Measurements from ENCODE around the gene HOXB8. TPM values are rescaled to one million over a fixed set of nuclear protein-coding genes. Genes with fewer than 3 reads are reported as not detected.

HOXB8 gene
- total and polyA plus RNA-seq, 10 of the 15 experiments (the other 5 are each of a cell fraction or from before 2014, with no cell fraction given), result 0.21 TPM; not detected in 9

DNA sequence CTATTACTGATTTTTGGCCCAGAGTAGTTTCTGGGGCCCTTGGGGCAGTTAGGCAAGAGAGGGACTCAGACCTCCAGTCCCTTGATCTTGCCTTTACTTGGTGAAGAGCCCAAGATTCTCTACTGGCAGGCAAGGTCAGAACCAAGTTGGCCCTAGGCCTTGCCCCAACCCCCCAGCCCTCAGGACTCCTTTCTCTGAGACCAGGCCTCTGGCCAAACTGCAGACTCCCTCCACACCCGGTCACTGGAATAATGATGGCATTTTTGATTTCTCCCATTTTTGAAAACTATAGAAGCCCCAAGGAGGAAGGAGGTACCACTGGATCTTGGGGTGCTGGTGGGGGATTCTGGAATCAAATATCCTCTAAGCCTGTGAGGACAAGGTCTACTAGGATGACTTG, 29.1 kb upstream of the HOXB8 start:
- ChIA-PET RAD21 (ENCODE audit: unreplicated experiment) (no interaction called here), CTCF (interaction anchor here (0.6 to 1.0 kb wide), 4 partner anchors 8 to 241 kb away, joined by 3 to 5 read pairs (median 4); no protein-coding TSS in a partner anchor), SMC1A (ENCODE audit: uncharacterized antibody, unreplicated experiment) (no interaction called here), POLR2A (no interaction called here)
- BruUV-seq (replicated peaks), result no TSS peak
- Histone ChIP-seq H4K20me1 (ENCODE audit: control insufficient read depth, insufficient read depth) (no peaks in the 10 kb centered on the region), H3K79me2 (ENCODE audit: control insufficient read depth, insufficient read depth, low read length) (no peaks in the 10 kb centered on the region), H3K4me2 (ENCODE audit: control insufficient read depth, insufficient read depth) (no peak overlapping the region), H3K4me1 (ENCODE audit: control insufficient read depth, insufficient read depth, low read length) (peaks cover 7% of the 10 kb centered on the region), H3K9ac (ENCODE audit: control insufficient read depth, insufficient read depth, low read length) (no peak overlapping the region), H3K36me3 (ENCODE audit: control insufficient read depth in 2 of 2, insufficient read depth in 2 of 2, low read length in 1 of 2) (no peaks in the 10 kb centered on the region), H3K27me3 (replicated peaks in 1 of 2; ENCODE audit: control insufficient read depth in 2 of 2, insufficient read depth in 2 of 2, low read length in 1 of 2) (peaks cover 9 to 19% of the 10 kb centered on the region in 2 experiments), H2AFZ (ENCODE audit: control insufficient read depth, low read depth, low read length) (no peak overlapping the region), H3K9me3 (replicated peaks; ENCODE audit: control insufficient read depth, insufficient read depth, low read length) (no peaks in the 10 kb centered on the region), H3K4me3 (no peak overlapping the region), H3K27ac (ENCODE audit: control insufficient read depth, insufficient read depth) (no peak overlapping the region)
- 60% methylated on average over 1 of the region's 1 CpG for WGBS (ENCODE audit: insufficient coverage, insufficient replicate concordance, low lambda C conversion rate, missing lambda C conversion rate)
- TF ChIP-seq, protein P1, sequence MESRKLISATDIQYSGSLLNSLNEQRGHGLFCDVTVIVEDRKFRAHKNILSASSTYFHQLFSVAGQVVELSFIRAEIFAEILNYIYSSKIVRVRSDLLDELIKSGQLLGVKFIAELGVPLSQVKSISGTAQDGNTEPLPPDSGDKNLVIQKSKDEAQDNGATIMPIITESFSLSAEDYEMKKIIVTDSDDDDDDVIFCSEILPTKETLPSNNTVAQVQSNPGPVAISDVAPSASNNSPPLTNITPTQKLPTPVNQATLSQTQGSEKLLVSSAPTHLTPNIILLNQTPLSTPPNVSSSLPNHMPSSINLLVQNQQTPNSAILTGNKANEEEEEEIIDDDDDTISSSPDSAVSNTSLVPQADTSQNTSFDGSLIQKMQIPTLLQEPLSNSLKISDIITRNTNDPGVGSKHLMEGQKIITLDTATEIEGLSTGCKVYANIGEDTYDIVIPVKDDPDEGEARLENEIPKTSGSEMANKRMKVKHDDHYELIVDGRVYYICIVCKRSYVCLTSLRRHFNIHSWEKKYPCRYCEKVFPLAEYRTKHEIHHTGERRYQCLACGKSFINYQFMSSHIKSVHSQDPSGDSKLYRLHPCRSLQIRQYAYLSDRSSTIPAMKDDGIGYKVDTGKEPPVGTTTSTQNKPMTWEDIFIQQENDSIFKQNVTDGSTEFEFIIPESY (IDR thresholded peaks at IDR 0.05), result no peak
- no peak for TF ChIP-seq ATF2 (IDR thresholded peaks at IDR 0.05; ENCODE audit: low read length)
- no peak for TF ChIP-seq BHLHE40 (IDR thresholded peaks at IDR 0.05; ENCODE audit: borderline replicate concordance in 1 of 2, low read depth in 2 of 2, low read length in 1 of 2)
- TF ChIP-seq DPF2 (IDR thresholded peaks at IDR 0.05), result no peak
- no peak for TF ChIP-seq GABPA (IDR thresholded peaks at IDR 0.05; ENCODE audit: low read depth)
- no peak for TF ChIP-seq IRF4 (IDR thresholded peaks at IDR 0.05; ENCODE audit: low read depth, low read length)
- TF ChIP-seq EED (IDR thresholded peaks at IDR 0.05; ENCODE audit: low read depth), result no peak
- no peak for TF ChIP-seq MXI1 (IDR thresholded peaks at IDR 0.05; ENCODE audit: low read depth, low read length)
- no peak for TF ChIP-seq RELA (IDR thresholded peaks at IDR 0.05; ENCODE audit: borderline replicate concordance, partially characterized antibody)
- TF ChIP-seq STAT3 (IDR thresholded peaks at IDR 0.05; ENCODE audit: low read depth, low read length), result no peak
- TF ChIP-seq NR2C1 (IDR thresholded peaks at IDR 0.05), result no peak
- TF ChIP-seq ZNF207 (IDR thresholded peaks at IDR 0.05; ENCODE audit: borderline replicate concordance), result no peak
- no peak for TF ChIP-seq ATF3 (IDR thresholded peaks at IDR 0.05; ENCODE audit: borderline replicate concordance, extremely low read depth, low read depth, low read length)
- ATAC-seq (no peak), DNase-seq (ENCODE audit: low read depth, low spot score) (no peak), FAIRE-seq (no peak)
- intact Hi-C loops (cut with micrococcal nuclease; ENCODE audit: unreplicated experiment) (no loop called here), in situ Hi-C loops (cut with MboI) (no loop called here)
